Measurements from ENCODE around the gene INTS7. TPM values are rescaled to one million over a fixed set of nuclear protein-coding genes. Genes with fewer than 3 reads are reported as not detected.

INTS7 gene
- total RNA-seq, 4 donors from 2014 or later = 13.5 to 22.3 (median 18.2) TPM

DNA sequence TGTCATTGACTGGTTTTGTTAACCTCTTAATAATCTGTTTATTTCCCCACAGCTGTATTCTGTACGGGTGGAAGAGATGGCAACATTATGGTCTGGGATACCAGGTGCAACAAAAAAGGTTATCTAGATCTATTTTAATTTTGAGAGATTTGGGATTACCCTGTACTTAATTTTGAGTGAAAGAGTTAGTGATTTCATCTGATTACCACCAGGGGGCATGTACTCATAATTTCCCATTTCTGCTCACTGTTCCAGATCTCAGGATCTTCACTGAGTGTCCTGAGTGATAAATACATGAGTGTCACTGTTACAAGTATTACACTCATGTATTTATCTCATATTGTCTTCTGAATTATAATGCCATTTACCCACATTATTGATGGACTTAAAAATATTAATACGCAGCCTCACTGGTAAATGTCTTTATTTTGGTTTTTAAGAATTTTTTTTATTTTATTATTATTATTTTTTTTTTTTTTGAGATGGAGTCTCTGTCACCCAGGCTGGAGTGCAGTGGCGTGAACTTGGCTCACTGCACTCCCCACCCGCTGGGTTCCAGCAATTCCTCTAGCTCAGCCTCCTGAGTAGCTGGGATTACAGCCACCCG is 27.6 kb upstream of the INTS7 start:
- no peak for DNase-seq (ENCODE audit: low spot score in 2 of 2)
- H3K4me3 ChIP-seq = no peak overlapping the region

GRCh38 chr1:212060632-212061472 is 25.5 kb upstream of the INTS7 start:
- Histone ChIP-seq H3K27ac (no peak overlapping the region), H3K36me3 (no peaks in the 10 kb centered on the region), H3K9me3 (no peaks in the 10 kb centered on the region), H3K4me3 (no peak overlapping the region), H3K27me3 (no peaks in the 10 kb centered on the region), H3K4me1 (no peaks in the 10 kb centered on the region)
- TF ChIP-seq EP300 (IDR thresholded peaks at IDR 0.05) = no peak
- TF ChIP-seq, protein P1, sequence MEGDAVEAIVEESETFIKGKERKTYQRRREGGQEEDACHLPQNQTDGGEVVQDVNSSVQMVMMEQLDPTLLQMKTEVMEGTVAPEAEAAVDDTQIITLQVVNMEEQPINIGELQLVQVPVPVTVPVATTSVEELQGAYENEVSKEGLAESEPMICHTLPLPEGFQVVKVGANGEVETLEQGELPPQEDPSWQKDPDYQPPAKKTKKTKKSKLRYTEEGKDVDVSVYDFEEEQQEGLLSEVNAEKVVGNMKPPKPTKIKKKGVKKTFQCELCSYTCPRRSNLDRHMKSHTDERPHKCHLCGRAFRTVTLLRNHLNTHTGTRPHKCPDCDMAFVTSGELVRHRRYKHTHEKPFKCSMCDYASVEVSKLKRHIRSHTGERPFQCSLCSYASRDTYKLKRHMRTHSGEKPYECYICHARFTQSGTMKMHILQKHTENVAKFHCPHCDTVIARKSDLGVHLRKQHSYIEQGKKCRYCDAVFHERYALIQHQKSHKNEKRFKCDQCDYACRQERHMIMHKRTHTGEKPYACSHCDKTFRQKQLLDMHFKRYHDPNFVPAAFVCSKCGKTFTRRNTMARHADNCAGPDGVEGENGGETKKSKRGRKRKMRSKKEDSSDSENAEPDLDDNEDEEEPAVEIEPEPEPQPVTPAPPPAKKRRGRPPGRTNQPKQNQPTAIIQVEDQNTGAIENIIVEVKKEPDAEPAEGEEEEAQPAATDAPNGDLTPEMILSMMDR (IDR thresholded peaks at IDR 0.05) = no peak
- TF ChIP-seq POLR2AphosphoS5 (IDR thresholded peaks at IDR 0.05) = no peak
- TF ChIP-seq POLR2A (IDR thresholded peaks at IDR 0.05) = no peak
- 68% methylated on average over 6 of the region's 6 CpGs for WGBS
- DNase-seq (ENCODE audit: low spot score in 2 of 2) = no peak

More for the DNA sequence above, 27.6 kb upstream of the INTS7 start:
- no peaks in the 10 kb centered on the region for H3K27me3 ChIP-seq
- 84% methylated on average over 5 of the region's 5 CpGs for WGBS
- H3K9me3 ChIP-seq = no peaks in the 10 kb centered on the region
- no peaks in the 10 kb centered on the region for H3K36me3 ChIP-seq
- H3K27ac ChIP-seq = no peak overlapping the region
- TF ChIP-seq, protein P1 (IDR thresholded peaks at IDR 0.05) = peak; percentile 43 to 48
- TF ChIP-seq EP300 (IDR thresholded peaks at IDR 0.05) = no peak
- no peak for TF ChIP-seq POLR2AphosphoS5 (IDR thresholded peaks at IDR 0.05)
- H3K4me1 ChIP-seq = no peaks in the 10 kb centered on the region

DNA sequence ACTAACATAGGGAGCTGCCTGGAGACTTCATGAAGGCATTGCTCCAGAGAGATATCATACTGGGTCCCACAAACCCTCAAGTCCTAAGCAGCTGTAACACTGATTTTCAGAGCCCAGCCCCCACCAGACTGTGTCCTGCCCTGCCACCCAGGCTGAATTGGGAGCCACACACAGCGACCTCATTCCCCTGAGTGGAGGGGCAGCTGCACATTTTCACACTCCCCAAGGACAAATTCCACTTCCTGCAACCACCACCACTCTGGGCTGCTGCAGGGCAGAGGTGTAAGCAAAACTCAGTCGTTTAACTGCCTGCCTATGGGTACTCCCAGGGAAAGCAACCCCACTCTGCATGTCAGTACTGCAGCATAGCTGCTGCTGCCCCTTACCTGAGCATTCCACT is 20.0 kb upstream of the INTS7 start:
- no peaks in the 10 kb centered on the region for H3K9me3 ChIP-seq
- H3K4me3 ChIP-seq = no peak overlapping the region
- no peak overlapping the region for H3K27ac ChIP-seq
- whole genome bisulfite sequencing = 100% methylated on average over 1 of the region's 2 CpGs
- no peaks in the 10 kb centered on the region for H3K4me1 ChIP-seq
- no peak for DNase-seq (ENCODE audit: low spot score in 2 of 2)
- no peaks in the 10 kb centered on the region for H3K27me3 ChIP-seq
- TF ChIP-seq POLR2A (IDR thresholded peaks at IDR 0.05) = no peak
- no peak for TF ChIP-seq POLR2AphosphoS5 (IDR thresholded peaks at IDR 0.05)
- TF ChIP-seq, protein P1 (IDR thresholded peaks at IDR 0.05) = no peak
- TF ChIP-seq EP300 (IDR thresholded peaks at IDR 0.05) = no peak
- no peaks in the 10 kb centered on the region for H3K36me3 ChIP-seq

- 94% methylated on average over 1 of the region's 1 CpG for WGBS
- DNase-seq (ENCODE audit: low spot score in 2 of 2) = no peak
- no peaks in the 10 kb centered on the region for H3K4me1 ChIP-seq
- H3K27ac ChIP-seq = no peak overlapping the region
- no peak for TF ChIP-seq EP300 (IDR thresholded peaks at IDR 0.05)
- TF ChIP-seq, protein P1 (IDR thresholded peaks at IDR 0.05) = no peak
- TF ChIP-seq POLR2A (IDR thresholded peaks at IDR 0.05) = no peak
- no peak for TF ChIP-seq POLR2AphosphoS5 (IDR thresholded peaks at IDR 0.05)
- H3K4me3 ChIP-seq = no peak overlapping the region
- H3K36me3 ChIP-seq = no peaks in the 10 kb centered on the region
- H3K9me3 ChIP-seq = no peaks in the 10 kb centered on the region
- no peaks in the 10 kb centered on the region for H3K27me3 ChIP-seq
Measured at GRCh38 chr1:212053993-212054392, 18.6 kb upstream of the INTS7 start.

DNA sequence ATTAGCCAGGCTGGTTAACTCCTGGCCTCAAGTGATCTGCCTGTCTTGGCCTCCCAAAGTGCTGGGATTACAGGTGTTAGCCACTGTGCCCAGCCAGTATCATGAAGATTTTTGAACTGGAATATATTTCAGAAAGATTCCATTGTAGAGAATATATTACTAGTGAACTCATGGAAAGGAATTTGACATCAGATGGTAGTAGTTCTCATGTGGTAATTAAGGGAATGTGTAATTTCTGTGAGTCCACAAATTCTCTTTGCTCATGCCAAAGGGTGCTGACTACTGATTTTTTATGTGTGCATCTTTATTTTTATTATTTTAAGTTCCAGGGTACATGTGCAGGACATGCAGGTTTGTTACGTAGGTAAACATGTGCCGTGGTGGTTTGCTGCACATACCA is 10.6 kb upstream of the INTS7 start:
- Histone ChIP-seq H3K4me1 (no peaks in the 10 kb centered on the region), H3K27ac (no peak overlapping the region), H3K36me3 (no peaks in the 10 kb centered on the region), H3K9me3 (no peaks in the 10 kb centered on the region), H3K4me3 (no peak overlapping the region), H3K27me3 (no peaks in the 10 kb centered on the region)
- no peak for TF ChIP-seq POLR2AphosphoS5 (IDR thresholded peaks at IDR 0.05)
- TF ChIP-seq POLR2A (IDR thresholded peaks at IDR 0.05) = no peak
- TF ChIP-seq, protein P1 (IDR thresholded peaks at IDR 0.05) = no peak
- TF ChIP-seq EP300 (IDR thresholded peaks at IDR 0.05) = no peak
- DNase-seq (ENCODE audit: low spot score in 2 of 2) = no peak
- 86% methylated on average over 2 of the region's 2 CpGs for WGBS

Measured in suprapubic skin (tissue), 4 donors.